Astrocyte of the cerebellum (primary cell): ENCODE results near the gene GPC1.

Source experiments
- DNase-seq: peaks from one replicate; pipeline ENCODE4 v3.0.0-alpha.2; 2011; ENCODE audit warnings: low read depth
- H3K4me3 ChIP-seq: 2 replicates; pipeline ENCODE4 v1.5.1; 2011; ENCODE audit warnings: mild to moderate bottlenecking, low read depth, low read length, moderate library complexity
- in situ Hi-C: cut with HindIII; loops from 2 replicates; pipeline ENCODE4 v1.10.0; 2017; ENCODE audit warnings: low sequenced_read_pairs
- TF ChIP-seq, protein P1 (sequence below): IDR thresholded peaks from 2 replicates; pipeline ENCODE4 v1.5.1; 2012; ENCODE audit warnings: low read length, low read depth, moderate library complexity, mild to moderate bottlenecking; ENCODE audit errors: missing control alignments

Gene GPC1

GRCh38 chr2:240413813-240414429, 21.5 kb upstream of the GPC1 start:
- in situ Hi-C loops = no loop called here
- TF ChIP-seq, protein P1, sequence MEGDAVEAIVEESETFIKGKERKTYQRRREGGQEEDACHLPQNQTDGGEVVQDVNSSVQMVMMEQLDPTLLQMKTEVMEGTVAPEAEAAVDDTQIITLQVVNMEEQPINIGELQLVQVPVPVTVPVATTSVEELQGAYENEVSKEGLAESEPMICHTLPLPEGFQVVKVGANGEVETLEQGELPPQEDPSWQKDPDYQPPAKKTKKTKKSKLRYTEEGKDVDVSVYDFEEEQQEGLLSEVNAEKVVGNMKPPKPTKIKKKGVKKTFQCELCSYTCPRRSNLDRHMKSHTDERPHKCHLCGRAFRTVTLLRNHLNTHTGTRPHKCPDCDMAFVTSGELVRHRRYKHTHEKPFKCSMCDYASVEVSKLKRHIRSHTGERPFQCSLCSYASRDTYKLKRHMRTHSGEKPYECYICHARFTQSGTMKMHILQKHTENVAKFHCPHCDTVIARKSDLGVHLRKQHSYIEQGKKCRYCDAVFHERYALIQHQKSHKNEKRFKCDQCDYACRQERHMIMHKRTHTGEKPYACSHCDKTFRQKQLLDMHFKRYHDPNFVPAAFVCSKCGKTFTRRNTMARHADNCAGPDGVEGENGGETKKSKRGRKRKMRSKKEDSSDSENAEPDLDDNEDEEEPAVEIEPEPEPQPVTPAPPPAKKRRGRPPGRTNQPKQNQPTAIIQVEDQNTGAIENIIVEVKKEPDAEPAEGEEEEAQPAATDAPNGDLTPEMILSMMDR = no peak
- H3K4me3 ChIP-seq = no peak overlapping the region

GRCh38 chr2:240416821-240417220, 18.6 kb upstream of the GPC1 start:
- H3K4me3 ChIP-seq = no peak overlapping the region
- TF ChIP-seq, protein P1 = no peak
- in situ Hi-C loops = loop anchor here (5.0 kb wide), 1 partner anchor 80 kb away; no protein-coding TSS in a partner anchor
- no peak for DNase-seq

More at GRCh38 chr2:240413813-240414429, 21.5 kb upstream of the GPC1 start:
- DNase-seq = no peak

- in situ Hi-C loops = loop anchor here (5.0 kb wide), 1 partner anchor 81 kb away; no protein-coding TSS in a partner anchor
- no peak for DNase-seq
- H3K4me3 ChIP-seq = no peak overlapping the region
Observed at GRCh38 chr2:240418311-240418710, 17.2 kb upstream of the GPC1 start.

DNA sequence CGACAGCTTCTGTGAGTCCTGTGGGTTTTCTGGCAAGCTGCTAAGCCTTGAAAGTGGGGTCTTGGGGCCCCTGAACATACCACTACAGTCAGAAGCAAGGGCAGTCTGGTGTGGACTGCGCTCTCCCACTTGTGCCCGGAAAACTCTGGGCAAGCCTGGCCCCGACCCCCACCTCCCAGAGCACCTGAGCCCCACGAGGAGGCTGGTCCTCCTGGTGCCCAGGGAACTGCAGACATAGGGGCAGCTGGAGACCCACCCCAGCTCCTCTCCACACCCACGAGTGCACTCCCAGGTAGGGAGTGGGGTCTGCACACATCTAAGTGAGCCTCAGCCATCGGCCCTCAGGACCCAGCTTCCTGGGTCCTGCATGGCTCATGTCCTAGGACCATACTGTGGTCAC, 16.2 kb upstream of the GPC1 start:
- H3K4me3 ChIP-seq = no peak overlapping the region
- in situ Hi-C loops = loop anchor here (5.0 kb wide), 1 partner anchor 82 kb away; no protein-coding TSS in a partner anchor
- TF ChIP-seq, protein P1 = no peak
- DNase-seq = no peak

More at GRCh38 chr2:240418311-240418710, 17.2 kb upstream of the GPC1 start:
- TF ChIP-seq, protein P1 = no peak

- no peak for DNase-seq
- TF ChIP-seq, protein P1 = no peak
- H3K4me3 ChIP-seq = no peak overlapping the region
- in situ Hi-C loops = loop anchor here (5.0 kb wide), 2 partner anchors 82 to 197 kb away; no protein-coding TSS in a partner anchor
Observed at GRCh38 chr2:240419723-240420122, 15.7 kb upstream of the GPC1 start.

DNA sequence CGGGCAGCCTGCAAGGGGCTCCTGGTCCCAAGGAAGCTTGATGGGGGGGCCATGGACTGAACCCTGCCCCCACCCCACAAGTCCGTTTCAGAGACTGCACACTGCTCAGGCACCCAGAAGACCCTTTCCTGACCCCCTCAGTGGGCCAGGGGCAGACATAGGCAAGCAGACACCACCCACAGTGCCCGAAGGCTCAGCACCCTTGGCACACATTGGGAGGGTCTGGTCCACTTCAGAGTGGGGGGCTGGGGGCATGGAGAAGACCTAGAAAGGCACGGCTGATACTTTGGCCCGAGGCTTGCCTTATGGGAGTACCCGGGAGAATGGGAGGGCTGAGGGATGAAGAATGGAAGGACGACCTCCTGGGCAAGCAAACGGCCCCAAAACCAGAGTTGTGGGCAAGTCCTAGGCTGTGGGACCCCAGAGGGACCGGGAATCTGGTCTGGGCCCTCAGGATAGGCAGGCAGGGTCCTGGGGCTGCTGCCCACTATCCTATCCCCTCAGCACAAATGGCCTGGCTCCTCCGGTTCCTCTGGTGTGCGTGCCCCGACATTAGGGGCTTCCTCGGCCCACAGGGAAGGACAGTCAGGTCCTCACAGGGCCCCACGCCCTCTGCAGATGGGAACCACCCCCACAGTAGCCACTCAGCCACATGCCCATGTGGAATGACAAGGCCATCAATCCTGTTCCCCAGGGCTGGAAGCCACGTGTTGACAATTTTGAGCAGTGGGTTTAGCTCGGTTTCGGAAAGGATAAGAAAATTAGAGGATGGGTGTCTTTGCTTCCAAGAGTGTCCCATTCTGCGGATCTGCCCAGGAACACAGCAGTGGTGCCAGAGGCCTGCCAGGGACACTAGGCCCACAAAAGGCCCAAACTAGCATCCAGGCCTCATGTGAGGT, 15.0 kb upstream of the GPC1 start:
- in situ Hi-C loops = loop anchor here (5.0 kb wide), 1 partner anchor 198 kb away; no protein-coding TSS in a partner anchor
- TF ChIP-seq, protein P1 = no peak
- H3K4me3 ChIP-seq = no peak overlapping the region
- no peak for DNase-seq
